SK-N-SH treated with all-trans-retinoic acid at 6 μM for 48 hours (cell line): Measurements from ENCODE around the gene MT1B.

Source experiments
- ARNTL ChIP-seq: fragments of 450-650 bp; formaldehyde crosslinking; IDR thresholded peaks from 2 replicates; pipeline ENCODE4 v1.5.0; 2020; ENCODE audit warnings: low read depth, mild to moderate bottlenecking, moderate library complexity, borderline replicate concordance
- BACH2 ChIP-seq: fragments of 250-450 bp; sonication (Bioruptor Pico); IDR thresholded peaks from 2 replicates; pipeline ENCODE4 v1.9.0; 2021; ENCODE audit warnings: mild to moderate bottlenecking, borderline replicate concordance
- CSDC2 ChIP-seq: fragments of 250-450 bp; sonication (Bioruptor Pico); IDR thresholded peaks from 2 replicates; pipeline ENCODE4 v1.5.0; 2020; ENCODE audit warnings: mild to moderate bottlenecking, moderate library complexity
- RARB ChIP-seq: fragments of 250-450 bp; sonication (Bioruptor Pico); IDR thresholded peaks from 2 replicates; pipeline ENCODE4 v1.8.0; 2021; ENCODE audit warnings: mild to moderate bottlenecking, moderate library complexity
- ZC3H10 ChIP-seq: fragments of 250-450 bp; sonication (Bioruptor Pico); IDR thresholded peaks from 2 replicates; pipeline ENCODE4 v1.5.1; 2021; ENCODE audit warnings: mild to moderate bottlenecking, moderate library complexity
- ZFP30 ChIP-seq: fragments of 450-650 bp; formaldehyde crosslinking; IDR thresholded peaks from 2 replicates; pipeline ENCODE4 v1.5.0; 2022; ENCODE audit warnings: mild to moderate bottlenecking, moderate library complexity
- ZNF565 ChIP-seq: fragments of 450-650 bp; formaldehyde crosslinking; conservative IDR thresholded peaks from 2 replicates; pipeline ENCODE4 v1.5.0; 2020; ENCODE audit warnings: low read depth, mild to moderate bottlenecking, moderate library complexity
- TF ChIP-seq, protein P1 (sequence below): fragments of 250-450 bp; sonication (Bioruptor Pico); IDR thresholded peaks from 2 replicates; pipeline ENCODE4 v1.5.0; 2020; ENCODE audit warnings: mild to moderate bottlenecking, moderate library complexity
- TF ChIP-seq, protein P2 (sequence below): fragments of 250-450 bp; sonication (Bioruptor Pico); IDR thresholded peaks from 2 replicates; pipeline ENCODE4 v1.5.1; 2021; ENCODE audit warnings: mild to moderate bottlenecking, moderate library complexity
- TF ChIP-seq, protein P3 (sequence below): fragments of 250-450 bp; sonication (Bioruptor Pico); IDR thresholded peaks from 2 replicates; pipeline ENCODE4 v1.8.0; 2020; ENCODE audit warnings: mild to moderate bottlenecking, moderate library complexity, borderline replicate concordance

DNA sequence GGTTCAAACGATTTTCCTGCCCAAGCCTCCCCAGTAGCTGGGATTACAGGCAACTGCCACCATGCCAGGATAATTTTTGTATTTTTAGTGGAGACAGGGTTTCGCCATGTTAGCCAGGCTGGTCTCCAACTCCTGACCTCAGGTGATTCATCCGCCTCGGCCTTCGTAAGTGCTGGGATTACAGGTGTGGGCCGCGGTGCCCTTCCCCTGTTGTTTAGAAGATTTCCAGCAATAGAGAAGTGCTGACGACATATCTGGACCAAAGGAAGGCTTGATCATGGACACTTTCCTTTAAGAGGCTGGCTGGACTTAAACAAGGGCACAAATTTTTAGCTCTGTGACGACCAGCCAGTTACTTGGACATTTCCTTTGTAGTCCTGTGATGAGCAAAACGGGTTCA lies 20.5 kb upstream of the MT1B start:
- no peak for TF ChIP-seq ZNF565 (CRISPR knock-in tag)
- TF ChIP-seq, protein P1, sequence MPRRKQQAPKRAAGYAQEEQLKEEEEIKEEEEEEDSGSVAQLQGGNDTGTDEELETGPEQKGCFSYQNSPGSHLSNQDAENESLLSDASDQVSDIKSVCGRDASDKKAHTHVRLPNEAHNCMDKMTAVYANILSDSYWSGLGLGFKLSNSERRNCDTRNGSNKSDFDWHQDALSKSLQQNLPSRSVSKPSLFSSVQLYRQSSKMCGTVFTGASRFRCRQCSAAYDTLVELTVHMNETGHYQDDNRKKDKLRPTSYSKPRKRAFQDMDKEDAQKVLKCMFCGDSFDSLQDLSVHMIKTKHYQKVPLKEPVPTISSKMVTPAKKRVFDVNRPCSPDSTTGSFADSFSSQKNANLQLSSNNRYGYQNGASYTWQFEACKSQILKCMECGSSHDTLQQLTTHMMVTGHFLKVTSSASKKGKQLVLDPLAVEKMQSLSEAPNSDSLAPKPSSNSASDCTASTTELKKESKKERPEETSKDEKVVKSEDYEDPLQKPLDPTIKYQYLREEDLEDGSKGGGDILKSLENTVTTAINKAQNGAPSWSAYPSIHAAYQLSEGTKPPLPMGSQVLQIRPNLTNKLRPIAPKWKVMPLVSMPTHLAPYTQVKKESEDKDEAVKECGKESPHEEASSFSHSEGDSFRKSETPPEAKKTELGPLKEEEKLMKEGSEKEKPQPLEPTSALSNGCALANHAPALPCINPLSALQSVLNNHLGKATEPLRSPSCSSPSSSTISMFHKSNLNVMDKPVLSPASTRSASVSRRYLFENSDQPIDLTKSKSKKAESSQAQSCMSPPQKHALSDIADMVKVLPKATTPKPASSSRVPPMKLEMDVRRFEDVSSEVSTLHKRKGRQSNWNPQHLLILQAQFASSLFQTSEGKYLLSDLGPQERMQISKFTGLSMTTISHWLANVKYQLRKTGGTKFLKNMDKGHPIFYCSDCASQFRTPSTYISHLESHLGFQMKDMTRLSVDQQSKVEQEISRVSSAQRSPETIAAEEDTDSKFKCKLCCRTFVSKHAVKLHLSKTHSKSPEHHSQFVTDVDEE: no peak
- TF ChIP-seq RARB (CRISPR knock-in tag): no peak
- TF ChIP-seq BACH2 (CRISPR knock-in tag): no peak
- no peak for TF ChIP-seq CSDC2
- TF ChIP-seq ARNTL: no peak
- no peak for TF ChIP-seq ZFP30
- TF ChIP-seq, protein P2, sequence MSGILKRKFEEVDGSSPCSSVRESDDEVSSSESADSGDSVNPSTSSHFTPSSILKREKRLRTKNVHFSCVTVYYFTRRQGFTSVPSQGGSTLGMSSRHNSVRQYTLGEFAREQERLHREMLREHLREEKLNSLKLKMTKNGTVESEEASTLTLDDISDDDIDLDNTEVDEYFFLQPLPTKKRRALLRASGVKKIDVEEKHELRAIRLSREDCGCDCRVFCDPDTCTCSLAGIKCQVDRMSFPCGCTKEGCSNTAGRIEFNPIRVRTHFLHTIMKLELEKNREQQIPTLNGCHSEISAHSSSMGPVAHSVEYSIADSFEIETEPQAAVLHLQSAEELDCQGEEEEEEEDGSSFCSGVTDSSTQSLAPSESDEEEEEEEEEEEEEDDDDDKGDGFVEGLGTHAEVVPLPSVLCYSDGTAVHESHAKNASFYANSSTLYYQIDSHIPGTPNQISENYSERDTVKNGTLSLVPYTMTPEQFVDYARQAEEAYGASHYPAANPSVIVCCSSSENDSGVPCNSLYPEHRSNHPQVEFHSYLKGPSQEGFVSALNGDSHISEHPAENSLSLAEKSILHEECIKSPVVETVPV (CRISPR knock-in tag): no peak
- no peak for TF ChIP-seq ZC3H10 (CRISPR knock-in tag)
- TF ChIP-seq, protein P3, sequence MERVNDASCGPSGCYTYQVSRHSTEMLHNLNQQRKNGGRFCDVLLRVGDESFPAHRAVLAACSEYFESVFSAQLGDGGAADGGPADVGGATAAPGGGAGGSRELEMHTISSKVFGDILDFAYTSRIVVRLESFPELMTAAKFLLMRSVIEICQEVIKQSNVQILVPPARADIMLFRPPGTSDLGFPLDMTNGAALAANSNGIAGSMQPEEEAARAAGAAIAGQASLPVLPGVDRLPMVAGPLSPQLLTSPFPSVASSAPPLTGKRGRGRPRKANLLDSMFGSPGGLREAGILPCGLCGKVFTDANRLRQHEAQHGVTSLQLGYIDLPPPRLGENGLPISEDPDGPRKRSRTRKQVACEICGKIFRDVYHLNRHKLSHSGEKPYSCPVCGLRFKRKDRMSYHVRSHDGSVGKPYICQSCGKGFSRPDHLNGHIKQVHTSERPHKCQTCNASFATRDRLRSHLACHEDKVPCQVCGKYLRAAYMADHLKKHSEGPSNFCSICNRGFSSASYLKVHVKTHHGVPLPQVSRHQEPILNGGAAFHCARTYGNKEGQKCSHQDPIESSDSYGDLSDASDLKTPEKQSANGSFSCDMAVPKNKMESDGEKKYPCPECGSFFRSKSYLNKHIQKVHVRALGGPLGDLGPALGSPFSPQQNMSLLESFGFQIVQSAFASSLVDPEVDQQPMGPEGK: no peak
